ENCODE results near the gene GDPD4.
A peak's percentile ranks its signal among the peaks of the same experiment; 100 is the strongest.

GDPD4 gene

GRCh38 chr11:77198440-77198849 lies 103.0 kb downstream of the GDPD4 start:
- TF ChIP-seq CTCF (conservative IDR thresholded peaks at IDR 0.05): peak; percentile 41
- no peak overlapping the region for H3K27ac ChIP-seq

- TF ChIP-seq CTCF (conservative IDR thresholded peaks at IDR 0.05): no peak
These were observed 103.7 kb downstream of the GDPD4 start for GRCh38 chr11:77197626-77198320.

GRCh38 chr11:77196961-77197360 lies 104.5 kb downstream of the GDPD4 start:
- H3K27ac ChIP-seq: no peak overlapping the region; the same call in 1 of the 2 replicates
- no peak for TF ChIP-seq CTCF (conservative IDR thresholded peaks at IDR 0.05)

More at GRCh38 chr11:77197626-77198320, 103.7 kb downstream of the GDPD4 start:
- H3K27ac ChIP-seq: no peak overlapping the region

GRCh38 chr11:77195071-77195755 lies 106.3 kb downstream of the GDPD4 start:
- TF ChIP-seq CTCF (conservative IDR thresholded peaks at IDR 0.05): no peak
- peak overlapping the region; percentile 29; the same call in 1 of the 2 replicates for H3K27ac ChIP-seq

- no peak for TF ChIP-seq CTCF (conservative IDR thresholded peaks at IDR 0.05)
- H3K27ac ChIP-seq: no peak overlapping the region
These were observed 107.3 kb downstream of the GDPD4 start for GRCh38 chr11:77193911-77194830.

- TF ChIP-seq CTCF (conservative IDR thresholded peaks at IDR 0.05): no peak
- H3K27ac ChIP-seq: no peak overlapping the region
These were observed 108.3 kb downstream of the GDPD4 start for GRCh38 chr11:77193167-77193566.
